Muscle of arm (tissue), 12 donors: ENCODE measurements around the gene CASK. TPM values are rescaled to one million over a fixed set of nuclear protein-coding genes. Genes with fewer than 3 reads are reported as not detected.

Experiments used
- DNase-seq: peaks from one replicate; pipeline ENCODE4 v3.0.0-alpha.2; 2013
- polyA plus RNA-seq, 12 donors: library from polyadenylated mRNA; unstranded; fragments of 120-200 nt; gene quantifications; one replicate each; pipeline ENCODE4 v1.2.1, GENCODE V29; 2013; ENCODE audit not compliant: insufficient read length in 12 of 12

The CASK gene
- polyA plus RNA-seq, 12 donors, result 20.0 to 47.7 (median 27.4) TPM; not detected in 1

DNA sequence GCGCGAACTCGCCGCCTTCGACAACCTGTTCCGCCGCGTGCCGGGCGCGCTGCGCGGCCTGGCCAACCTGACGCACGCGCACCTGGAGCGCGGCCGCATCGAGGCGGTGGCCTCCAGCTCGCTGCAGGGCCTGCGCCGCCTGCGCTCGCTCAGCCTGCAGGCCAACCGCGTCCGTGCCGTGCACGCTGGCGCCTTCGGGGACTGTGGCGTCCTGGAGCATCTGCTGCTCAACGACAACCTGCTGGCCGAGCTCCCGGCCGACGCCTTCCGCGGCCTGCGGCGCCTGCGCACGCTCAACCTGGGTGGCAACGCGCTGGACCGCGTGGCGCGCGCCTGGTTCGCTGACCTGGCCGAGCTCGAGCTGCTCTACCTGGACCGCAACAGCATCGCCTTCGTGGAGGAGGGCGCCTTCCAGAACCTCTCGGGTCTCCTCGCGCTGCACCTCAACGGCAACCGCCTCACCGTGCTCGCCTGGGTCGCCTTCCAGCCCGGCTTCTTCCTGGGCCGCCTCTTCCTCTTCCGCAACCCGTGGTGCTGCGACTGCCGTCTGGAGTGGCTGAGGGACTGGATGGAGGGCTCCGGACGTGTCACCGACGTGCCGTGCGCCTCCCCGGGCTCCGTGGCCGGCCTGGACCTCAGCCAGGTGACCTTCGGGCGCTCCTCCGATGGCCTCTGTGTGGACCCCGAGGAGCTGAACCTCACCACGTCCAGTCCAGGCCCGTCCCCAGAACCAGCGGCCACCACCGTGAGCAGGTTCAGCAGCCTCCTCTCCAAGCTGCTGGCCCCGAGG lies 449.2 kb downstream of the CASK start:
- DNase-seq, result no peak

DNA sequence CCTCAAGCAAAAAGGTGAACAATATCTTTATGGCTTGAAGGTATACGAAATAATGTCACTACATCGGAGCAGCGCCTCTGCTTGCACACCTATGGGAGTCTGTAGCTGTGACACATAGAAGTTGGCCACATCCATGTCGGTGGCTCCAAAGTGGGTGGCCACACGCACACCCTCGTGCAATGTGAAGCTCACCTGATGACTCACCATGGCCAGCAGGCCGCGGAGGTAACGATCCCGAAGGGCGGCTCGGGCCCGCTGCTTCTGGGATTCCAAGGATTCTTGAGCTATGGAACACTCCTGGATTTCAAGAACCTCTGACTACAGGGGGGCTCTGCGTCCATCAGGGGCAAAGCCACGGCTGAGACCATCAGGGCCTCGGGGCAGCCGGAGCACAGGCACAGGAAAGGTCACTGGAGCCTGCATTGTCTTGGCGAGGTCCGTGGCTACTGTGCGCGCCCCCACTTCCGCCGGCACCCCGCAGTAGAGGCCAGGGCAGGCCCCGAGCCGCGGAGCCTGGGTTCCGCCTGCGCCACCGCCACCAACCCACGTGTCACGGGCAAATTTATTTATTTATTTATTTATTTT lies 451.0 kb downstream of the CASK start:
- no peak for DNase-seq

DNA sequence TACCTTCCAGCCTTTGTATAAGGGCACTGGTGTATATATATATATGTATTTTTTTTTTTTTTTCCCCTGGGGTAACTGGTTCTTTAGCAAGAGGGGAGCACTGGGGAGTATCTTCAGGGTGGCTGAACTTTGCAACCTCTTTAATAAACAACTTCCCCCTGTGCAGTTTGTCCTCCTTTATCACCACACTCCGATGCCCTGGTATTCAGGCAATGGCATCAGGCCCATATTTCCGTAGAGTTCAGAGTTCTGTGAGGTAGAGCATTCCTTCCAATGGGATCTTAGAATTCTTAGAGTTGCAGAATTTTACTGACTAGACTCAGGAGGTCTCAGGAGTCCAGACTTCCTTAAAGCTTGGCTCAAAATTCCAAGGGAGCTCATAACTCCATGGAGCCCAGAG lies 451.6 kb downstream of the CASK start:
- DNase-seq, result no peak

DNA sequence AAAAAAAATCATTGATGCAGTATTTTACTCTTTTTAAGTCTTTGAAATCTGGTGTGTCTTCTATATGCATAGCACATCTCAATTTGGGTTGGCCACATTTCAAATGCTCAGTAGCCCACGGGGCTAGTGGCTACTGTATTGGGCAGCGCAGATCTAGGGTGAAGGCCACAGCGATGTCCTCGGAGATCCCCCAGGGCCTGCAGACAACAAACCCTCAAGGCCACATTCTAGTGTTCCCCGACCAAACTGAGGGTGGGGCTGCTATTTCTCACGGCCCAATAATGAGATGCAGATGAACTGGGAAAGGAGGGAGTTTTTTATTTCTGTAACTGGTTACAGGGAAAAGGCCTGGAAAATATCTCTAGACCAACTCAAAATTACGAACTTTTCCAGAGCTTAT lies 452.6 kb downstream of the CASK start:
- DNase-seq, result no peak

DNA sequence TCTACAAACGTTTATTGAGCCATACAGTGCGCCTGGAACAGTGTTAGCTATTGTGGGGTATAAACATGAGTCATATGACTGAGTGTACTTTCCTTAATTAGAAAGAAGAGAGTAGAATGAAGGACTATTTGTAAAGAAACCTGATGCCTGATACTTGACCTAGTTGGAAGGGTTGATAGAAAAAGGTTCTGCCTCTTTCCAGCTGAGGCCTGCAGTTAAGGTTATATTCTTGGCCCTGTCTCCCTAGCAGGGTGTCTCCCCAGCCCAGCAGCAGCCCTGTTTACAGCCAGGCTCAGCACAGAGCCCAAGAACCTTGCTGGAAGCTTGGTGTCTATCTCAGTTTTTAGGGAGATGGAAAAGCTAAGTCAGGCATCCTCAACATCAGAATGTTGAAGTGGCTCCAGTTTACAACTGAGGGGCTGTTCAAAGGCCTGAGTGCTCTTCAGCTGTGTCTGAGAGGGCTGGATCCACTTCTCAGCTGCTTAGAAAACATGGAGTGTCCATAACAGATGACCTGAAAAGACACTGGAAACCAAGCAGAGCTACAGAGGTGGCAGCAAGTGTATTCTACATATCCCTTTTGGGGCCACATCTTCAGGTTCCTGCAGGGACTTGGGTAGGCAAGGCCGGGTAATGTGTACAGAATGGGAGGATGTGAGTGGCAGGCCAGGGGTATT lies 454.6 kb downstream of the CASK start:
- DNase-seq, result no peak

Other genes starting within 250 kb of the CASK start
- 10 to 100 TPM in 1 of 12 donors, 1 to 10 TPM in 10, not detected in 1; 4.2 to 10.6 (median 7.7) TPM for gene GPR34, start 234.6 kb downstream of the CASK start, polyA plus RNA-seq
- under 1 TPM in 7 of 12 donors, not detected in 5; 0.09 to 0.22 (median 0.13) TPM for gene GPR82, start 199.4 kb downstream of the CASK start, polyA plus RNA-seq